K562 (cell line): ENCODE measurements around the gene RBM19. TPM values are rescaled to one million over a fixed set of nuclear protein-coding genes. Genes with fewer than 3 reads are reported as not detected.

ENCODE experiments used
- ATAC-seq: fragments of 200-7000 bp; cut with Tn5 transposase; 3 replicates; pipeline ENCODE4 v1.9.1; 2020; ENCODE audit warnings: moderate library complexity
- BruUV-seq: library from RNA; stranded (reverse); fragments of 400-500 nt; replicated peaks from 2 replicates; lab custom pipeline; 2021; lab: Mats Ljungman, UMichigan
- CTCF ChIA-PET: fragments of 300-600 bp; formaldehyde crosslinking; extraction: SDS; loops from one replicate; lab custom pipeline; 2021; ENCODE audit warnings: low intra/inter-chr PET ratio; lab: Yijun Ruan, JAX
- POLR2A ChIA-PET: fragments of 300-600, 350-650 bp; sonication (Branson Sonifier 250); formaldehyde crosslinking; extraction: SDS; loops from one replicate; lab custom pipeline; 2021; ENCODE audit warnings: antibody characterized with exemption, inconsistent platforms; lab: Yijun Ruan, JAX
- DNase-seq, 4 experiments: peaks; one replicate each; pipeline versions ENCODE4 v3.0.0 to v3.0.0-alpha.2; 2011 to 2018; ENCODE audit warnings: low spot score in 3 of 4, mixed read lengths in 3 of 4; ENCODE audit errors: extremely low read depth in 1 of 4
- FAIRE-seq: peaks from 2 replicates; lab custom pipeline; 2011; peaks lifted over from hg19 to GRCh38; lab: Jason Lieb, UNC
- H2AFZ ChIP-seq: 2 replicates; pipeline ENCODE4 v1.6.0; 2011; ENCODE audit warnings: low read depth, low read length, control low read depth, inconsistent platforms
- H3K27ac ChIP-seq: fragments of 200-600 bp; 3 replicates; pipeline ENCODE4 v1.8.0; 2011; ENCODE audit warnings: low read depth, mild to moderate bottlenecking, control low read depth, inconsistent platforms, low read length, moderate library complexity, mixed read lengths; ENCODE audit errors: extremely low read depth
- H3K27me3 ChIP-seq, 2 experiments: fragments of 300-600 bp in 1 of 2; 2 replicates in 1 of 2; 3 replicates in 1 of 2; pipeline versions ENCODE4 v1.6.0 to v1.8.0; 2011; ENCODE audit warnings: inconsistent platforms in 2 of 2, low read length in 2 of 2, mild to moderate bottlenecking in 1 of 2, mixed read lengths in 1 of 2, moderate library complexity in 1 of 2; ENCODE audit not compliant: control insufficient read depth in 2 of 2, insufficient read depth in 2 of 2
- H3K36me3 ChIP-seq: fragments of 300-600 bp; 3 replicates; pipeline ENCODE4 v1.8.0; 2011; ENCODE audit warnings: mild to moderate bottlenecking, low read length, inconsistent platforms; ENCODE audit not compliant: control insufficient read depth, insufficient read depth
- H3K4me1 ChIP-seq, 2 experiments: fragments of 200-600 bp in 1 of 2; replicated peaks in 1 of 2; 2 replicates in 1 of 2; 3 replicates in 1 of 2; pipeline versions ENCODE4 v1.5.1 to v1.8.0; 2011; ENCODE audit warnings: inconsistent platforms in 2 of 2, low read length in 2 of 2, mild to moderate bottlenecking in 1 of 2, mixed read lengths in 1 of 2, moderate library complexity in 1 of 2; ENCODE audit not compliant: control insufficient read depth in 2 of 2, insufficient read depth in 2 of 2
- H3K4me2 ChIP-seq: 2 replicates; pipeline ENCODE4 v1.6.1; 2011; ENCODE audit warnings: low read length, control low read depth, inconsistent platforms, mixed read lengths; ENCODE audit not compliant: insufficient read depth
- H3K4me3 ChIP-seq: fragments of 200-600 bp; sonication (generic), shearing (Covaris generic); 2 replicates; pipeline ENCODE4 v1.5.1; 2016; ENCODE audit warnings: control low read depth, inconsistent platforms
- H3K79me2 ChIP-seq: fragments of 200-600 bp; 3 replicates; pipeline ENCODE4 v1.8.0; 2011; ENCODE audit warnings: low read length, inconsistent platforms; ENCODE audit not compliant: control insufficient read depth, insufficient read depth
- H3K9ac ChIP-seq, 2 experiments: 2 replicates each; pipeline versions ENCODE4 v1.6.0 to v1.6.1; 2011; ENCODE audit warnings: low read depth in 2 of 2, low read length in 2 of 2, control low read depth in 1 of 2, inconsistent platforms in 1 of 2, mild to moderate bottlenecking in 1 of 2, mixed read lengths in 1 of 2; ENCODE audit not compliant: insufficient read depth in 1 of 2
- H3K9me1 ChIP-seq: one replicate; pipeline ENCODE4 v1.6.0; 2011; ENCODE audit warnings: inconsistent platforms, mild to moderate bottlenecking, low read length, moderate library complexity; ENCODE audit not compliant: control insufficient read depth, insufficient read depth
- H3K9me3 ChIP-seq: replicated peaks from 2 replicates; pipeline ENCODE4 v1.5.1; 2011; ENCODE audit warnings: low read depth, low read length, inconsistent platforms; ENCODE audit not compliant: control insufficient read depth, insufficient read depth
- H4K20me1 ChIP-seq: replicated peaks from 2 replicates; pipeline ENCODE4 v1.6.1; 2011; ENCODE audit warnings: low read length, inconsistent platforms, mixed read lengths; ENCODE audit not compliant: control insufficient read depth, insufficient read depth
- CBX1 ChIP-seq: sonication (generic); IDR thresholded peaks from 2 replicates; pipeline ENCODE4 v1.6.1; 2016; ENCODE audit warnings: antibody characterized with exemption, low read depth, mild to moderate bottlenecking
- CHD1 ChIP-seq: fragments of 200-600 bp; sonication (generic); IDR thresholded peaks from one replicate; pipeline ENCODE4 v1.6.1; 2012; ENCODE audit warnings: mild to moderate bottlenecking, moderate library complexity, low read length, inconsistent platforms
- CREM ChIP-seq: IDR thresholded peaks from 2 replicates; pipeline ENCODE4 v1.6.1; 2014; ENCODE audit warnings: antibody characterized with exemption, low read depth
- ELF1 ChIP-seq: fragments of 200-800 bp; sonication (Bioruptor generic); IDR thresholded peaks from 2 replicates; pipeline ENCODE4 v1.6.1; 2016; ENCODE audit warnings: missing genetic modification characterization, missing compliant biosample characterization
- ETV1 ChIP-seq: fragments of 450-650 bp; conservative IDR thresholded peaks from 2 replicates; pipeline ENCODE4 v1.6.1; 2016; ENCODE audit warnings: missing genetic modification characterization, control low read depth, low read depth, missing compliant biosample characterization
- HES1 ChIP-seq: fragments of 450-650 bp; IDR thresholded peaks from 2 replicates; pipeline ENCODE4 v1.6.1; 2016; ENCODE audit warnings: low read depth, mild to moderate bottlenecking, moderate library complexity
- HMG20B ChIP-seq: fragments of 250-450 bp; sonication (Bioruptor Pico); IDR thresholded peaks from 2 replicates; pipeline ENCODE4 v1.5.0; 2021; ENCODE audit warnings: mild to moderate bottlenecking
- MEF2D ChIP-seq: conservative IDR thresholded peaks from 2 replicates; pipeline ENCODE4 v1.6.1; 2016; ENCODE audit warnings: low read depth, missing genetic modification characterization, missing compliant biosample characterization
- NFXL1 ChIP-seq: fragments of 450-650 bp; formaldehyde crosslinking; IDR thresholded peaks from 2 replicates; pipeline ENCODE4 v1.4.0; 2021; ENCODE audit warnings: mild to moderate bottlenecking
- SAFB ChIP-seq: fragments of 200-400 bp; formaldehyde crosslinking; IDR thresholded peaks from 2 replicates; pipeline ENCODE4 v1.6.1; 2017; ENCODE audit warnings: low read depth, low read length, borderline replicate concordance
- SMARCE1 ChIP-seq: fragments of 450-650 bp; IDR thresholded peaks from 2 replicates; pipeline ENCODE4 v1.7.1; 2016; ENCODE audit warnings: mild to moderate bottlenecking
- STAT5A ChIP-seq: IDR thresholded peaks from 2 replicates; pipeline ENCODE4 v1.6.1; 2012; ENCODE audit warnings: low read length, inconsistent platforms, borderline replicate concordance
- TAF1 ChIP-seq: IDR thresholded peaks from 2 replicates; pipeline ENCODE4 v1.6.1; 2011; ENCODE audit warnings: mild to moderate bottlenecking, low read length, moderate library complexity; ENCODE audit not compliant: insufficient read depth, control insufficient read depth, severe bottlenecking; ENCODE audit errors: extremely low read depth
- TEAD1 ChIP-seq, 2 experiments: fragments of 450-650 bp in 1 of 2; sonication (generic) in 1 of 2; formaldehyde crosslinking; IDR thresholded peaks; 2 replicates each; pipeline versions ENCODE4 v1.4.0 to v1.8.0; 2020 to 2022; ENCODE audit warnings: mild to moderate bottlenecking in 2 of 2, missing genetic modification reagents in 1 of 2
- ZNF134 ChIP-seq: fragments of 250-450 bp; sonication (Bioruptor Pico); conservative IDR thresholded peaks from 2 replicates; pipeline ENCODE4 v1.4.0; 2020
- ZNF224 ChIP-seq: sonication (generic); formaldehyde crosslinking; IDR thresholded peaks from 2 replicates; pipeline ENCODE4 v1.8.0; 2022; ENCODE audit warnings: mild to moderate bottlenecking, missing genetic modification reagents
- ZNF347 ChIP-seq: fragments of 450-650 bp; formaldehyde crosslinking; IDR thresholded peaks from 2 replicates; pipeline ENCODE4 v1.4.0; 2020; ENCODE audit warnings: low read depth, mild to moderate bottlenecking, moderate library complexity
- ZNF444 ChIP-seq: fragments of 250-450 bp; sonication (Bioruptor Pico); IDR thresholded peaks from 2 replicates; pipeline ENCODE4 v1.4.0; 2020; ENCODE audit warnings: mild to moderate bottlenecking, moderate library complexity
- ZNF518B ChIP-seq: fragments of 250-450 bp; sonication (Bioruptor Pico); IDR thresholded peaks from 2 replicates; pipeline ENCODE4 v1.5.0; 2021; ENCODE audit warnings: mild to moderate bottlenecking, moderate library complexity
- ZNF655 ChIP-seq: fragments of 250-450 bp; sonication (Bioruptor Pico); IDR thresholded peaks from 2 replicates; pipeline ENCODE4 v1.5.0; 2021
- WGBS: fragments of 100-300 bp; shearing (Covaris generic); methylation state at CpG from one replicate; pipeline ENCODE4 v1.1.6; 2016; ENCODE audit warnings: low coverage, mixed read lengths; ENCODE audit not compliant: insufficient coverage; ENCODE audit errors: missing lambda C conversion rate; 5-methylcytosine and 5-hydroxymethylcytosine counted together
- in situ Hi-C: fragments of 300-500 bp; cut with MboI; formaldehyde crosslinking; loops from 4 replicates; pipeline ENCODE4 v1.15.0; 2018; ENCODE audit warnings: inconsistent platforms, mixed read lengths
- intact Hi-C: fragments of 100-400 bp; cut with micrococcal nuclease; formaldehyde crosslinking; loops from 2 replicates; pipeline ENCODE4 v1.14.2; 2022
- polyA plus RNA-seq, 8 experiments: library from polyadenylated mRNA; depleted of rRNA in 4 of 8; stranded (reverse) in 5 of 8; unstranded in 3 of 8; fragments of >200 nt; fragmentation: Nextera tagmentation in 2 of 8; fragmentation: Illumina TruSeq in 1 of 8; extraction: Ambion mirVana in 2 of 8; extraction: Trizol in 1 of 8; gene quantifications; 2 replicates each; pipeline versions ENCODE4 v1.2.1 to v1.2.3, GENCODE V29; 2011 to 2014; ENCODE audit warnings: inconsistent platforms in 1 of 8, missing spikeins in 1 of 8
- total RNA-seq, 7 experiments: library from RNA; depleted of rRNA in 6 of 7; stranded (reverse); fragments of >200 nt in 6 of 7; fragmentation: Illumina TruSeq in 2 of 7; extraction: Trizol in 2 of 7; gene quantifications; 2 replicates each; pipeline versions ENCODE4 v1.2.1 to v1.2.3, GENCODE V29; 2011 to 2021; ENCODE audit warnings: low replicate concordance in 1 of 7

The RBM19 gene
- total and polyA plus RNA-seq, 9 of the 15 experiments (the other 6 are each of a cell fraction or from before 2014, with no cell fraction given) = 16.0 to 58.4 (median 37.9) TPM

GRCh38 chr12:113819495-113819894 is 146.6 kb downstream of the RBM19 start:
- ChIA-PET CTCF (no interaction called here), POLR2A (interaction anchor here (0.6 to 1.7 kb wide), 3 partner anchors 9 to 73 kb away, joined by 3 to 8 read pairs (median 5); no protein-coding TSS in a partner anchor)
- 77% methylated on average over 9 of the region's 10 CpGs for WGBS
- Histone ChIP-seq H3K4me3 (no peak overlapping the region), H3K27me3 (no peaks in the 10 kb centered on the region), H4K20me1 (peaks cover 7% of the 10 kb centered on the region; the same call in 1 of the 2 replicates), H3K9me3 (no peaks in the 10 kb centered on the region), H3K4me2 (no peak overlapping the region), H3K9ac (peak overlapping the region in 1 of 2 experiments; percentile 79; a peak in 2 of 4 replicates), H3K79me2 (no peaks in the 10 kb centered on the region), H3K27ac (no peak overlapping the region), H2AFZ (no peak overlapping the region), H3K9me1 (peaks cover 5% of the 10 kb centered on the region)
- intact Hi-C loops = no loop called here
- in situ Hi-C loops = no loop called here
- DNase-seq = no peak
- no TSS peak for BruUV-seq
- no peak for FAIRE-seq
- TF ChIP-seq MEF2D (no peak), NFXL1 (CRISPR knock-in tag) (no peak), HES1 (no peak), CREM (no peak), SAFB (no peak), CBX1 (no peak), CHD1 (no peak), TAF1 (no peak), ELF1 (tag) (no peak), ETV1 (tag) (no peak), HMG20B (CRISPR knock-in tag) (no peak), ZNF134 (CRISPR knock-in tag) (no peak), ZNF224 (CRISPR knock-in tag) (no peak), ZNF655 (CRISPR knock-in tag) (no peak), ZNF347 (no peak), SMARCE1 (no peak), ZNF444 (CRISPR knock-in tag) (no peak), TEAD1 (CRISPR knock-in tag; IDR thresholded peaks at IDR 0.05) (no peak), ZNF518B (CRISPR knock-in tag) (no peak), STAT5A (no peak)
- TF ChIP-seq, all 486 proteins: peak for 0
- no peak for ATAC-seq
- Histone ChIP-seq H3K36me3 (peaks cover 16% of the 10 kb centered on the region; the same call in 2 of the 3 replicates), H3K4me1 (peaks cover 5 to 40% of the 10 kb centered on the region in 2 experiments; a peak in 4 of 5 replicates)
